Neural cell (in vitro differentiated cells): ENCODE data around the gene DAP3. TPM values are rescaled to one million over a fixed set of nuclear protein-coding genes. Genes with fewer than 3 reads are reported as not detected.

ENCODE experiments used
- H2AFZ ChIP-seq: fragments of 200-600, 300-800 bp; sonication (generic), shearing (Covaris generic); 2 replicates; pipeline ENCODE4 v1.6.0; 2014; ENCODE audit warnings: low read depth, mild to moderate bottlenecking, antibody characterized with exemption, low read length, moderate library complexity
- H3F3A ChIP-seq: fragments of 200-600 bp; shearing (Covaris generic); 2 replicates; pipeline ENCODE4 v1.6.1; 2016; ENCODE audit warnings: mild to moderate bottlenecking, moderate library complexity, mixed read lengths, antibody characterized with exemption, low read length; ENCODE audit not compliant: insufficient read depth, poor library complexity, severe bottlenecking
- H3K27ac ChIP-seq: fragments of 200-600, 300-800 bp; sonication (generic), shearing (Covaris generic); 2 replicates; pipeline ENCODE4 v1.5.1; 2014; ENCODE audit warnings: mild to moderate bottlenecking, low read length, moderate library complexity
- H3K27me3 ChIP-seq: fragments of 300-800, 200-600 bp; sonication (generic), shearing (Covaris generic); 2 replicates; pipeline ENCODE4 v1.6.0; 2014; ENCODE audit warnings: mild to moderate bottlenecking, low read depth, low read length, moderate library complexity; ENCODE audit not compliant: insufficient read depth
- H3K36me3 ChIP-seq: fragments of 300-800, 200-600 bp; sonication (generic), shearing (Covaris generic); 2 replicates; pipeline ENCODE4 v1.5.1; 2014; ENCODE audit warnings: mild to moderate bottlenecking, antibody characterized with exemption, low read length, moderate library complexity; ENCODE audit not compliant: insufficient read depth
- H3K4me2 ChIP-seq: fragments of 300-800, 200-600 bp; sonication (generic), shearing (Covaris generic); 2 replicates; pipeline ENCODE4 v1.6.0; 2014; ENCODE audit warnings: mild to moderate bottlenecking, low read length
- H3K4me3 ChIP-seq: fragments of 300-800, 200-600 bp; sonication (generic), shearing (Covaris generic); 2 replicates; pipeline ENCODE4 v1.5.1; 2014; ENCODE audit warnings: mild to moderate bottlenecking, low read length, moderate library complexity
- H3K79me2 ChIP-seq: fragments of 200-600 bp; shearing (Covaris generic); replicated peaks from 2 replicates; pipeline ENCODE4 v1.6.0; 2014; ENCODE audit warnings: mild to moderate bottlenecking, low read length, moderate library complexity; ENCODE audit not compliant: insufficient read depth
- H3K9ac ChIP-seq: fragments of 300-800, 200-600 bp; sonication (generic), shearing (Covaris generic); 2 replicates; pipeline ENCODE4 v1.6.1; 2016; ENCODE audit warnings: mild to moderate bottlenecking, low read length, mixed read lengths
- H3K9me2 ChIP-seq: fragments of 200-600 bp; shearing (Covaris generic); 2 replicates; pipeline ENCODE4 v1.6.1; 2016; ENCODE audit warnings: mild to moderate bottlenecking, low read length, mixed read lengths; ENCODE audit not compliant: insufficient read depth
- H3K9me3 ChIP-seq: fragments of 200-600, 300-800 bp; sonication (generic), shearing (Covaris generic); 2 replicates; pipeline ENCODE4 v1.6.1; 2016; ENCODE audit warnings: mild to moderate bottlenecking, mixed run types, low read length, moderate library complexity, mixed read lengths
- H4K20me1 ChIP-seq: fragments of 200-600 bp; shearing (Covaris generic); 2 replicates; pipeline ENCODE4 v1.6.1; 2016; ENCODE audit warnings: mild to moderate bottlenecking, mixed run types; ENCODE audit not compliant: insufficient read depth
- EP300 ChIP-seq: fragments of 450-650 bp; conservative IDR thresholded peaks from 2 replicates; pipeline ENCODE4 v1.6.1; 2014; ENCODE audit warnings: antibody characterized with exemption, mild to moderate bottlenecking, moderate library complexity; ENCODE audit not compliant: poor library complexity, severe bottlenecking
- MXI1 ChIP-seq: fragments of 450-650 bp; conservative IDR thresholded peaks from 2 replicates; pipeline ENCODE4 v1.6.1; 2014; ENCODE audit warnings: antibody characterized with exemption, mild to moderate bottlenecking; ENCODE audit not compliant: poor library complexity, severe bottlenecking
- POLR2AphosphoS5 ChIP-seq: IDR thresholded peaks from 2 replicates; pipeline ENCODE4 v1.6.1; 2012
- RAD21 ChIP-seq: fragments of 450-650 bp; conservative IDR thresholded peaks from 2 replicates; pipeline ENCODE4 v1.6.1; 2014; ENCODE audit warnings: antibody characterized with exemption, mild to moderate bottlenecking, moderate library complexity
- SMC3 ChIP-seq: fragments of 450-650 bp; conservative IDR thresholded peaks from 2 replicates; pipeline ENCODE4 v1.6.1; 2014; ENCODE audit warnings: antibody characterized with exemption, mild to moderate bottlenecking, moderate library complexity; ENCODE audit not compliant: poor library complexity
- TAF1 ChIP-seq: IDR thresholded peaks from 2 replicates; pipeline ENCODE4 v1.6.1; 2012; ENCODE audit warnings: low read depth
- polyA plus RNA-seq: library from polyadenylated mRNA; depleted of rRNA; stranded (reverse); fragments of >200 nt; gene quantifications from 2 replicates; pipeline ENCODE4 v1.2.3, GENCODE V29; 2014
- TF ChIP-seq, protein P1 (sequence below): IDR thresholded peaks from 2 replicates; pipeline ENCODE4 v1.6.1; 2012; ENCODE audit warnings: borderline replicate concordance
- TF ChIP-seq, protein P2 (sequence below): fragments of 450-650 bp; IDR thresholded peaks from 2 replicates; pipeline ENCODE4 v1.5.1; 2014; ENCODE audit warnings: antibody characterized with exemption, mild to moderate bottlenecking, moderate library complexity; ENCODE audit not compliant: poor library complexity, severe bottlenecking

DAP3 gene
- polyA plus RNA-seq, 1 donor from 2014 or later, result 180 TPM

DNA sequence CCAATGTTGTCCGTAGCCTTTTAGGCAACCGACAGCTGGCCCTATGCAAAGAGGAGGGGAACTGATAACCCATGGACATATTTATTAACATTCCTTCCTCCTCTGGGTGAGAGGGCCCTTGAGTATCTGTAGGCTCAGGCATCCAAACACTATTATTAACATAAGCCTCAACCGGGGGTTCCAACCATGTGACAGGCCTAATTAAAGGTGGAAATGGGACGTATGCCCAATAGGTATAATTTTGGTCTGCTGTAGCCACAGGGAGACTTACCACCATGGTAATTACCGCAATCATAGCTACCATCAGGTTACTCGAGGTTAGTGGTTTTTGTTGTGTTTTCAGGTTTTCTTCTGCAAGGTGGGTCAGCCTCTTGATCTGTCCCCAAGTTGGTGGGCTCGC lies 5.3 kb downstream of the DAP3 start:
- Histone ChIP-seq H3K4me2 (no peak overlapping the region), H3K36me3 (no peaks in the 10 kb centered on the region), H3K9me2 (no peaks in the 10 kb centered on the region), H4K20me1 (no peaks in the 10 kb centered on the region), H3K79me2 (peaks cover 55% of the 10 kb centered on the region), H3K27ac (no peak overlapping the region), H3K9me3 (no peaks in the 10 kb centered on the region), H2AFZ (no peak overlapping the region), H3K27me3 (no peaks in the 10 kb centered on the region), H3K4me3 (no peak overlapping the region), H3F3A (no peaks in the 10 kb centered on the region), H3K9ac (no peak overlapping the region)
- TF ChIP-seq SMC3, result no peak
- TF ChIP-seq, protein P1, sequence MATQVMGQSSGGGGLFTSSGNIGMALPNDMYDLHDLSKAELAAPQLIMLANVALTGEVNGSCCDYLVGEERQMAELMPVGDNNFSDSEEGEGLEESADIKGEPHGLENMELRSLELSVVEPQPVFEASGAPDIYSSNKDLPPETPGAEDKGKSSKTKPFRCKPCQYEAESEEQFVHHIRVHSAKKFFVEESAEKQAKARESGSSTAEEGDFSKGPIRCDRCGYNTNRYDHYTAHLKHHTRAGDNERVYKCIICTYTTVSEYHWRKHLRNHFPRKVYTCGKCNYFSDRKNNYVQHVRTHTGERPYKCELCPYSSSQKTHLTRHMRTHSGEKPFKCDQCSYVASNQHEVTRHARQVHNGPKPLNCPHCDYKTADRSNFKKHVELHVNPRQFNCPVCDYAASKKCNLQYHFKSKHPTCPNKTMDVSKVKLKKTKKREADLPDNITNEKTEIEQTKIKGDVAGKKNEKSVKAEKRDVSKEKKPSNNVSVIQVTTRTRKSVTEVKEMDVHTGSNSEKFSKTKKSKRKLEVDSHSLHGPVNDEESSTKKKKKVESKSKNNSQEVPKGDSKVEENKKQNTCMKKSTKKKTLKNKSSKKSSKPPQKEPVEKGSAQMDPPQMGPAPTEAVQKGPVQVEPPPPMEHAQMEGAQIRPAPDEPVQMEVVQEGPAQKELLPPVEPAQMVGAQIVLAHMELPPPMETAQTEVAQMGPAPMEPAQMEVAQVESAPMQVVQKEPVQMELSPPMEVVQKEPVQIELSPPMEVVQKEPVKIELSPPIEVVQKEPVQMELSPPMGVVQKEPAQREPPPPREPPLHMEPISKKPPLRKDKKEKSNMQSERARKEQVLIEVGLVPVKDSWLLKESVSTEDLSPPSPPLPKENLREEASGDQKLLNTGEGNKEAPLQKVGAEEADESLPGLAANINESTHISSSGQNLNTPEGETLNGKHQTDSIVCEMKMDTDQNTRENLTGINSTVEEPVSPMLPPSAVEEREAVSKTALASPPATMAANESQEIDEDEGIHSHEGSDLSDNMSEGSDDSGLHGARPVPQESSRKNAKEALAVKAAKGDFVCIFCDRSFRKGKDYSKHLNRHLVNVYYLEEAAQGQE, result no peak
- TF ChIP-seq TAF1, result no peak
- no peak for TF ChIP-seq RAD21

DNA sequence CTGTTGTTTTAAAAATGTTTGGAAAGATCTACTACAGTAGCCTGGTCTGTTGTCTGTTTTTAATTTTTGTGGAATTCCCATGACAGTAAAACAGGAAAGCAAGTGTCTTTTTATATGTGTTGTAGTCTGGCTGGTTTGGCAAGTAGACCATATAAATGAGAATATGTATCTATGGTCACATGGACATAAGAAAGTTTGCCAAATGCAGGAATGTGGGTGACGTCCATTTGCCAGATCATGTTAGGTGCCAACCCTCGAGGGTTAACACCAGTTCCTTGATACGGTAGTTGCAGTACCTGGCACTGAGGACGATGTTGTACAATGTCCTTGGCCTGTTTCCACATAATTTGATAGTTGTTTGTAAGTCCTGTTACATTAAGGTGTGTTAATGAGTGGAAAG lies 6.2 kb downstream of the DAP3 start:
- Histone ChIP-seq H3K36me3 (no peaks in the 10 kb centered on the region), H2AFZ (no peak overlapping the region), H3F3A (no peaks in the 10 kb centered on the region), H3K9ac (no peak overlapping the region), H3K27ac (no peak overlapping the region), H4K20me1 (no peaks in the 10 kb centered on the region), H3K9me2 (no peaks in the 10 kb centered on the region), H3K4me2 (no peak overlapping the region), H3K9me3 (no peaks in the 10 kb centered on the region), H3K79me2 (peaks cover 53% of the 10 kb centered on the region), H3K27me3 (no peaks in the 10 kb centered on the region), H3K4me3 (no peak overlapping the region)
- TF ChIP-seq SMC3, result no peak
- TF ChIP-seq, protein P2, sequence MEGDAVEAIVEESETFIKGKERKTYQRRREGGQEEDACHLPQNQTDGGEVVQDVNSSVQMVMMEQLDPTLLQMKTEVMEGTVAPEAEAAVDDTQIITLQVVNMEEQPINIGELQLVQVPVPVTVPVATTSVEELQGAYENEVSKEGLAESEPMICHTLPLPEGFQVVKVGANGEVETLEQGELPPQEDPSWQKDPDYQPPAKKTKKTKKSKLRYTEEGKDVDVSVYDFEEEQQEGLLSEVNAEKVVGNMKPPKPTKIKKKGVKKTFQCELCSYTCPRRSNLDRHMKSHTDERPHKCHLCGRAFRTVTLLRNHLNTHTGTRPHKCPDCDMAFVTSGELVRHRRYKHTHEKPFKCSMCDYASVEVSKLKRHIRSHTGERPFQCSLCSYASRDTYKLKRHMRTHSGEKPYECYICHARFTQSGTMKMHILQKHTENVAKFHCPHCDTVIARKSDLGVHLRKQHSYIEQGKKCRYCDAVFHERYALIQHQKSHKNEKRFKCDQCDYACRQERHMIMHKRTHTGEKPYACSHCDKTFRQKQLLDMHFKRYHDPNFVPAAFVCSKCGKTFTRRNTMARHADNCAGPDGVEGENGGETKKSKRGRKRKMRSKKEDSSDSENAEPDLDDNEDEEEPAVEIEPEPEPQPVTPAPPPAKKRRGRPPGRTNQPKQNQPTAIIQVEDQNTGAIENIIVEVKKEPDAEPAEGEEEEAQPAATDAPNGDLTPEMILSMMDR, result no peak
- TF ChIP-seq EP300, result no peak
- TF ChIP-seq TAF1, result no peak
- no peak for TF ChIP-seq MXI1

DNA sequence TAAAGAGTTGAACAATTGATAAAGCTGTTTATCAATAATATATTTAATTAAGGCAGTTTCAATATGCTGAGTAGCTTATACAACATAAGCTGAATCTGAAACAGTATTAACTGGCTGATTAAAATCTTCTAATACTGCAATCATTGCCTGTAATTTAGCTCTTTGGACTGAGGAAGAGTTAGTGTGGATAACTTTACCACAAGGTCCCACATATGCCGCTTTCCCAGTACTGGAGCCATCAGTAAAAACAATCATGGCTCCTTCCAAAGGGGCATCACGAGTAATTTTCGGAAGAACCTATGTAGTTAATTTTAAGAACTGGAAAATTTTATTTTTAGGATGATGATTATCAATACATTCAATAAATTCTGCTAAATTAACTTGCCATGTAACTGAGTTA lies 6.7 kb downstream of the DAP3 start:
- H2AFZ ChIP-seq, result no peak overlapping the region
- TF ChIP-seq POLR2AphosphoS5 (no peak), EP300 (no peak)
- no peaks in the 10 kb centered on the region for H3K9me3 ChIP-seq
- H3K27me3 ChIP-seq, result no peaks in the 10 kb centered on the region
- no peaks in the 10 kb centered on the region for H3K9me2 ChIP-seq
- H3K36me3 ChIP-seq, result no peaks in the 10 kb centered on the region
- no peak overlapping the region for H3K9ac ChIP-seq
- H3K4me3 ChIP-seq, result no peak overlapping the region
- peaks cover 47% of the 10 kb centered on the region for H3K79me2 ChIP-seq
- no peak overlapping the region for H3K4me2 ChIP-seq
- no peaks in the 10 kb centered on the region for H4K20me1 ChIP-seq
- no peaks in the 10 kb centered on the region for H3F3A ChIP-seq
- H3K27ac ChIP-seq, result no peak overlapping the region
